ACC112 (cell line): Measurements from ENCODE around the gene SS18L1.

ENCODE experiments used
- H2AFZ ChIP-seq: fragments of 200-600 bp; sonication (generic); one replicate; pipeline ENCODE4 v1.6.0; 2017; ENCODE audit warnings: antibody characterized with exemption, low read length; ENCODE audit not compliant: unreplicated experiment
- H3K27ac ChIP-seq: fragments of 200-600 bp; sonication (generic); 2 replicates; pipeline ENCODE4 v1.5.1; 2014; ENCODE audit warnings: low read depth, mild to moderate bottlenecking, antibody characterized with exemption, low read length, moderate library complexity
- H3K27me3 ChIP-seq: fragments of 200-600 bp; sonication (generic); 2 replicates; pipeline ENCODE4 v1.6.1; 2014; ENCODE audit warnings: mild to moderate bottlenecking, antibody characterized with exemption, low read length, moderate library complexity, mixed read lengths; ENCODE audit not compliant: insufficient read depth
- H3K36me3 ChIP-seq: fragments of 200-600 bp; sonication (generic); 2 replicates; pipeline ENCODE4 v1.6.1; 2016; ENCODE audit warnings: mild to moderate bottlenecking, antibody characterized with exemption, low read length, moderate library complexity, mixed read lengths; ENCODE audit not compliant: insufficient read depth
- H3K4me1 ChIP-seq: fragments of 200-600 bp; sonication (generic); one replicate; pipeline ENCODE4 v1.6.1; 2016; ENCODE audit warnings: low read length, mixed read lengths; ENCODE audit not compliant: insufficient read depth, unreplicated experiment, control insufficient read depth
- H3K4me3 ChIP-seq: fragments of 200-600 bp; sonication (generic); 2 replicates; pipeline ENCODE4 v1.5.1; 2014; ENCODE audit warnings: mild to moderate bottlenecking, low read depth, low read length
- H3K79me2 ChIP-seq: fragments of 200-600 bp; sonication (generic); one replicate; pipeline ENCODE4 v1.6.0; 2016; ENCODE audit warnings: low read length; ENCODE audit not compliant: control insufficient read depth, unreplicated experiment, insufficient read depth

The SS18L1 gene

DNA sequence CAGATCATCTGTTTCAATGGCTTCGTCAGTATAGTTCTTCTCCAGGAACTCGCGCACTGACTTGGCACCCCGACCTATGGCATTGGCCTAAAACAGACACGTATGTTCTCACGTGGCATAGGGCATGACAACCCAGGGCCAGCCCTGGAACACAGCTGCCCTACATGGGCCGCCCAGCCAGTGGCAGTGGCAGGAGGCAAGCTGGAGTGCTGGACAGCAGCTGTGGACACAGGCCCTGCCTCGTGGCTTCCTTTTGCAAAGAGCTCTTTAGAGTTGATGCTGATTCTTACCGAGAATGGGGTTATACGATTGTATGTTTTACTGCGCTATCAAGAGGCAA lies 5.4 kb upstream of the SS18L1 start:
- Histone ChIP-seq H3K27ac (no peak overlapping the region), H2AFZ (no peak overlapping the region), H3K4me3 (no peak overlapping the region), H3K36me3 (peaks cover 30% of the 10 kb centered on the region), H3K79me2 (peaks cover 45% of the 10 kb centered on the region), H3K4me1 (peaks cover 29% of the 10 kb centered on the region), H3K27me3 (no peaks in the 10 kb centered on the region)

- Histone ChIP-seq H3K79me2 (peaks cover 46% of the 10 kb centered on the region), H3K4me1 (peaks cover 23% of the 10 kb centered on the region), H3K4me3 (no peak overlapping the region), H3K27me3 (no peaks in the 10 kb centered on the region), H3K27ac (no peak overlapping the region), H2AFZ (no peak overlapping the region), H3K36me3 (peaks cover 30% of the 10 kb centered on the region)
Measured at GRCh38 chr20:62138912-62139311, 4.7 kb upstream of the SS18L1 start.

GRCh38 chr20:62139636-62140035 lies 3.9 kb upstream of the SS18L1 start:
- peaks cover 30% of the 10 kb centered on the region for H3K36me3 ChIP-seq
- no peaks in the 10 kb centered on the region for H3K27me3 ChIP-seq
- H3K27ac ChIP-seq = no peak overlapping the region
- H2AFZ ChIP-seq = no peak overlapping the region
- H3K4me1 ChIP-seq = peaks cover 18% of the 10 kb centered on the region
- H3K4me3 ChIP-seq = no peak overlapping the region
- H3K79me2 ChIP-seq = peaks cover 53% of the 10 kb centered on the region

- Histone ChIP-seq H2AFZ (no peak overlapping the region), H3K27ac (no peak overlapping the region), H3K4me1 (peaks cover 18% of the 10 kb centered on the region), H3K27me3 (no peaks in the 10 kb centered on the region), H3K36me3 (peaks cover 30% of the 10 kb centered on the region), H3K4me3 (peak overlapping the region; percentile 83), H3K79me2 (peaks cover 67% of the 10 kb centered on the region)
Measured at GRCh38 chr20:62141043-62141396, 2.5 kb upstream of the SS18L1 start.

DNA sequence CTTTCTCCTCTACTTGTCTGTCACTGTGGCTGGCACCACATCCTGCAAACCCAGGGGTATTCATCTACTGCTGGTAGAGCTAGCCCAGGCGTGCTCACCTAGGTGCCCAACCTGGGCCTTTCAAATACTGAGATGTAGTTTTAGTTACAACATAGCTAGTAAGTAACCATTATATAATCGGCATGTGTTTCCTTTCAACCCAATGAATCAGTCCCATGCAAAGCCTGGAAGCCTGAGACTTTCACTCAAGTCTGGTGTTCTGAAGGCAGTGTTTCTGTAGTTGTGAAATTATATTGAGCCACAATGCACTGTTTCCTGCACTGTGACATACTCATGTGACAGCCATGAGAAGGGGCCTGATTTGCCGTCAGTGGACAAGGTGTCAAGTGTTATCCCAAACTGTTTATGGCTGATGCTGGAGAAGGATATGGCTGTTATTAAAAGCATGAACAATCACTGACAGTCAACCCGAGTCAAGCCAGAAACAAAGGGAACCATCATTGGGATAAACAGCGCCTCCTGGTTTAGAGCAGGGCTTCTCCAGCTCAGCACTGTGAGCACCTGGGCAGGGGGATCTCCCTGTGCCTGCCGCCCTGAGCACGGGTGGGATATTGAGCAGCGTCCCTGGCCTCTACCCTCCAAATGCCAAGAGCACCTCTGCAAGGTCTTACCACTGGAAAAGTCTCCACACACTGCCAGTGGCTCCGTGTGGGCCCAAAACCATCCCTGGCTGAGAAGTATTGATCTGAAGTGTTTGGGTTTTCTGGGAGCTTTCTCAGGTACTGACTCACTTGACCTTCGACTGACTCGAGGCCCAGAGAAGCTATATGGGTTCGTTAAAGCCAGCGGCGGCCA lies 1.9 kb upstream of the SS18L1 start:
- peak overlapping the region; percentile 80; the same call in 1 of the 2 replicates for H3K27ac ChIP-seq
- no peaks in the 10 kb centered on the region for H3K27me3 ChIP-seq
- peaks cover 72% of the 10 kb centered on the region for H3K79me2 ChIP-seq
- H3K4me3 ChIP-seq = peak overlapping the region; percentile 83
- peaks cover 18% of the 10 kb centered on the region for H3K4me1 ChIP-seq
- H2AFZ ChIP-seq = no peak overlapping the region
- peaks cover 25% of the 10 kb centered on the region for H3K36me3 ChIP-seq

- Histone ChIP-seq H3K36me3 (peaks cover 25% of the 10 kb centered on the region), H2AFZ (peak overlapping the region; percentile 89), H3K4me1 (peaks cover 18% of the 10 kb centered on the region), H3K27me3 (no peaks in the 10 kb centered on the region), H3K79me2 (peaks cover 80% of the 10 kb centered on the region), H3K27ac (peak overlapping the region; percentile 80), H3K4me3 (peak overlapping the region; percentile 83)
Measured at GRCh38 chr20:62142252-62143080, 1.1 kb upstream of the SS18L1 start.

DNA sequence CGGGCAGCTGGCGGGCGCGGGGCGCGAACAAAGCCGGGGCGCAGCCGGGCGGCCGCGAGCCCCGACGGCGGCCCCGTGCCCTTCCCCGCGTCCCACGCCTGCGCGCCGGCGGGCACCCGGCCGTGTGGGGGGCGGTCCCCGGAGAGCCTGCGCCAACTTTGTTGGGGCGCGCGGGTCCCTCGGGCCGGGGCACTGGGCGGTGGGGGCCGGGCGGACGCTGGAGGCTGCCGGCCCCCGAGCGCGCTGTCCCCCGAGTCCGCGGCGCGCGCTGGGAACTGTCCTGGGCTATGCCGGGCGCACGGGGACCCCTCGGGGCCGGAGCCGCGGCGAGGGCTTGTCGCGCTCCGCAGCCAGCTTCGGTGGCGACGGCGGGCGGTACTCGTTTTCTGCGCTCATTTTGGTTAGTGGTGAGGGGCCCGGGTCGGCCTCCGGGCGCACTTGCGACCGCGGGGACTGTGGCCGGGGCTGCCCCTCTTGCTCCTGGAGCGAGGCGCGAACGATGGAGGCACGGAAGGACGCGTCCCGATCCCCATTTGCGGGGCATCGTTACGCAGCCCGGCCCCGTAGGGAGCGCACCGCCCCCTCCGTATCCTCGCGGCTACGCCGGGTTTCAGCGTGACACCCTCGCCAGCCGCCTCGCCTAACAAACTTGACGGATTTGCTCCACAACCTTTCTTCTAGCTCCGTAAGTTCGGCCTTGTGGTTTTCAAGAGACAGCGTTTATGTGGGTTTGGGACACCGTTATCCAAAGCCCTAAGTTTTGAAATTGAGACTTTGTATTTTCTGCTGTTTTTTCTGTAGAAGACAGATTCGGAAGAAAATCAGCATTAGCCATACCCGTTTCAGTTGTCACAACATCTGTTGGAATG lies 622 bp downstream of the SS18L1 start:
- Histone ChIP-seq H3K4me3 (peak overlapping the region; percentile 83), H3K36me3 (peaks cover 13% of the 10 kb centered on the region), H3K79me2 (peaks cover 91% of the 10 kb centered on the region), H3K27me3 (no peaks in the 10 kb centered on the region), H3K4me1 (peaks cover 18% of the 10 kb centered on the region), H3K27ac (peak overlapping the region; percentile 80; the same call in 1 of the 2 replicates), H2AFZ (peak overlapping the region; percentile 4)

- Histone ChIP-seq H3K4me3 (no peak overlapping the region; the same call in 1 of the 2 replicates), H3K36me3 (no peaks in the 10 kb centered on the region), H3K27me3 (no peaks in the 10 kb centered on the region), H2AFZ (no peak overlapping the region), H3K4me1 (peaks cover 18% of the 10 kb centered on the region), H3K79me2 (peaks cover 88% of the 10 kb centered on the region), H3K27ac (no peak overlapping the region)
Measured at GRCh38 chr20:62145688-62146018, 2.1 kb downstream of the SS18L1 start.

GRCh38 chr20:62146019-62146755 lies 2.6 kb downstream of the SS18L1 start:
- no peaks in the 10 kb centered on the region for H3K36me3 ChIP-seq
- peaks cover 13% of the 10 kb centered on the region for H3K4me1 ChIP-seq
- H3K27ac ChIP-seq = no peak overlapping the region
- H2AFZ ChIP-seq = no peak overlapping the region
- no peaks in the 10 kb centered on the region for H3K27me3 ChIP-seq
- no peak overlapping the region; the same call in 1 of the 2 replicates for H3K4me3 ChIP-seq
- H3K79me2 ChIP-seq = peaks cover 87% of the 10 kb centered on the region

GRCh38 chr20:62147125-62147524 lies 3.6 kb downstream of the SS18L1 start:
- Histone ChIP-seq H3K27ac (no peak overlapping the region), H3K4me3 (no peak overlapping the region), H3K79me2 (peaks cover 85% of the 10 kb centered on the region), H3K4me1 (peaks cover 9% of the 10 kb centered on the region), H3K36me3 (peaks cover 1% of the 10 kb centered on the region; the same call in 1 of the 2 replicates), H2AFZ (no peak overlapping the region), H3K27me3 (no peaks in the 10 kb centered on the region)
